ENCODE measurements around the gene LDLRAD3. TPM values are rescaled to one million over a fixed set of nuclear protein-coding genes. Genes with fewer than 3 reads are reported as not detected.

Gene LDLRAD3
- total and polyA plus RNA-seq, 7 donors: 5.9 to 20.7 (median 12.1) TPM

DNA sequence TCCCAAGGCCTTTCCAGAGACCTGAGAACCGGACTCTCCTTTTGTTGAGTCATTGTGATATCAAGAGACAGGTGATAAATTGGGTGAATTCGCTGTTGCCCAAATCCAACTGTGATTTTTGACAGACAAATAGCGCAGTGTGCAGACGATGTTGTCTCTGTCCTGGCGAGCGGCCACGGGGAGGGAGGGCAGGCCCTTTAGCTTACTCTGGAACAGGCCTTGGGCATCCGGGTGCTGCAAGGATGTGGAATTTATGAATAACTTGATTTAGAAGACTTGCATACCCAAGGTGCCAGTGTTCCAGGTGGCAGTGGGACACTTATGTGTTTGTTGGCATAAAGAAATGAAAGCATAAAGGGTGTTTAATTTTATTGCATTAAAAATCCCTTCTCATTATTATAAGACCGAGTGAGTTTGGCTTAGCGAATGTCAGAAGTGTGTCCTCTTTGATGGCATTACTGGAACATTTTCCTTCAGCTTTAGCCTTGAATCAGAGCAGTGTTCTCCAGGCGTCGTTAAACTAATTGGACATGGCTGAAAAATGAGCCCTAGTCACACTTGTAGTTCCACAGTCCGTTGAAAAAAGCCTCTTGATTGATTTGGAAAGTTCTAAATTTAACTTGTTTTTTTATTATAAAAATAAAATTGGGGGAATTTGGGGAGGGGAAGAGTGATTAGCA lies 9.4 kb downstream of the LDLRAD3 start:
- H3K36me3 ChIP-seq (ENCODE audit: insufficient read depth in 1 of 2, low read depth in 1 of 2): no peaks in the 10 kb centered on the region
- H3K9me3 ChIP-seq: no peaks in the 10 kb centered on the region
- 48 to 64% (median 49%) methylated on average over 13 of the region's 13 CpGs for WGBS, 3 donors
- H3K27ac ChIP-seq: no peak overlapping the region
- TF ChIP-seq, protein P1, sequence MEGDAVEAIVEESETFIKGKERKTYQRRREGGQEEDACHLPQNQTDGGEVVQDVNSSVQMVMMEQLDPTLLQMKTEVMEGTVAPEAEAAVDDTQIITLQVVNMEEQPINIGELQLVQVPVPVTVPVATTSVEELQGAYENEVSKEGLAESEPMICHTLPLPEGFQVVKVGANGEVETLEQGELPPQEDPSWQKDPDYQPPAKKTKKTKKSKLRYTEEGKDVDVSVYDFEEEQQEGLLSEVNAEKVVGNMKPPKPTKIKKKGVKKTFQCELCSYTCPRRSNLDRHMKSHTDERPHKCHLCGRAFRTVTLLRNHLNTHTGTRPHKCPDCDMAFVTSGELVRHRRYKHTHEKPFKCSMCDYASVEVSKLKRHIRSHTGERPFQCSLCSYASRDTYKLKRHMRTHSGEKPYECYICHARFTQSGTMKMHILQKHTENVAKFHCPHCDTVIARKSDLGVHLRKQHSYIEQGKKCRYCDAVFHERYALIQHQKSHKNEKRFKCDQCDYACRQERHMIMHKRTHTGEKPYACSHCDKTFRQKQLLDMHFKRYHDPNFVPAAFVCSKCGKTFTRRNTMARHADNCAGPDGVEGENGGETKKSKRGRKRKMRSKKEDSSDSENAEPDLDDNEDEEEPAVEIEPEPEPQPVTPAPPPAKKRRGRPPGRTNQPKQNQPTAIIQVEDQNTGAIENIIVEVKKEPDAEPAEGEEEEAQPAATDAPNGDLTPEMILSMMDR (IDR thresholded peaks at IDR 0.05): no peak
- no peak overlapping the region for H3K4me3 ChIP-seq
- ATAC-seq (peak; percentile 41 to 56 (median 46)), DNase-seq (peak in 1 of 2 donors; percentile 45)
- intact Hi-C loops (cut with DNase I): no loop called here
- H3K4me1 ChIP-seq: peaks cover 34% of the 10 kb centered on the region
- no peaks in the 10 kb centered on the region for H3K27me3 ChIP-seq (ENCODE audit: insufficient read depth in 3 of 3, low read length in 2 of 3)

- DNase-seq: no peak
- Histone ChIP-seq H3K27me3 (ENCODE audit: insufficient read depth in 3 of 3, low read length in 2 of 3) (no peaks in the 10 kb centered on the region), H3K9me3 (no peaks in the 10 kb centered on the region), H3K36me3 (ENCODE audit: insufficient read depth in 1 of 2, low read depth in 1 of 2) (no peaks in the 10 kb centered on the region), H3K4me3 (no peak overlapping the region), H3K4me1 (peaks cover 34% of the 10 kb centered on the region), H3K27ac (no peak overlapping the region)
- no peak for ATAC-seq
- intact Hi-C loops (cut with DNase I): no loop called here
- WGBS, 3 donors: 81 to 88% (median 88%) methylated on average over 3 of the region's 3 CpGs
- TF ChIP-seq, protein P1 (IDR thresholded peaks at IDR 0.05): no peak
These were observed 10.3 kb downstream of the LDLRAD3 start for GRCh38 chr11:35954205-35954604.

DNA sequence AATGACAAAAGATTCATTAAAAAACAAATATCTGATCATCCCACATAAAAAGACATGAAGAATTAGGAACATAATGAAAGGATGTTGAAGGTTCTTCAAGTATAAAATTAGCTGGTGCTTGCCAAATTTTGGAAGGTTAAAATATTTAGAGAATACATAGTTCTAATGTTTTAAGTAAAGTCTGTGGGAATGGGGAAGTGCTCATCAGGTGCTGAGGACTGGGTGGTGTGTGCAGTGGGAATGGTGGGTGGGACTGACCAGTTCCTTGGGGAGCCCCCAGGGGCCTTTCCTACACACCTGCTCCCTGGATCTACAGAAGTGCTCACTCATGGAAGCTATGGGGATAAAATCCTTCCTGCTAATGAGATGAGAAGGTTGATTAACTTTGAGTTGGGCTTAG lies 11.8 kb downstream of the LDLRAD3 start:
- intact Hi-C loops (cut with DNase I): no loop called here
- ATAC-seq: no peak
- DNase-seq: no peak
- no peaks in the 10 kb centered on the region for H3K9me3 ChIP-seq
- TF ChIP-seq, protein P1 (IDR thresholded peaks at IDR 0.05): no peak
- H3K4me3 ChIP-seq: no peak overlapping the region
- H3K27ac ChIP-seq: no peak overlapping the region
- H3K4me1 ChIP-seq: peaks cover 24% of the 10 kb centered on the region
- H3K27me3 ChIP-seq (ENCODE audit: insufficient read depth in 3 of 3, low read length in 2 of 3): no peaks in the 10 kb centered on the region
- no peaks in the 10 kb centered on the region for H3K36me3 ChIP-seq (ENCODE audit: insufficient read depth in 1 of 2, low read depth in 1 of 2)

DNA sequence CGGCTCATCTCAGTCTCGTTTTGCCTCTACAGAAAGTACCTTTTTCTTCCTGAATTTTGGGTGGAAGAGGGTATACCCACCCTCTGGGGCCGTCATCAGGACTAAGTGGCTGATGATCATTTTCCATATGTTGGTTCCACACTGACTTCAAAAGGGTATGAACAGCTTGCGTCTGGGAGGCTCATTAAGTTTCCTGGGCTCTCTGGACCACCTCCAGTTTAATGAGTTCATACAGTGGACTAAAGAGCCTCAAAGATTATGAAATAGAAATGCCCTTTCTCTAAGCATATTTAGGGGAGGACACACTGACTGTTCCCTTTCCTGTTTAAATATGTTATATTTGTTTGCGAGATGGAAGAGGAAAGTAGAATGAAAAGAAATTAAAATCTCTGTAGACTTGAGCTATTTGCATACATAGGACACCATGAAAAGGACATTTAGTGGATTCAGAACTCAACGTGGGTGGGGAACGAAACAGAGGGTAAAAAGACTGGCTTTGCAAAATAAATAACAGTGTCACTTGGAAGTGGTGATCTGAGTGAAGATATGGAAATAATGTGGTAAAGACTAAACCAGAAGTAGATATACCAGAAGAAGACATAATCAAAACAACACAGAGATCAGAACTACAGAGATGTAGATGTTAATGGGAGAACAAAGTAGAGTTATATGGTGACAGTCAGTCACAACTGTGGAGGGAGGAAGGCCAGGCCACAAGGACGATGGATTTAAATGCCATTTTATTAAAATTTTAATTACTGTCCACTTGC lies 18.7 kb downstream of the LDLRAD3 start:
- 70 to 82% (median 81%) methylated on average over 8 of the region's 8 CpGs for WGBS, 3 donors
- Histone ChIP-seq H3K27ac (no peak overlapping the region), H3K4me3 (no peak overlapping the region), H3K36me3 (ENCODE audit: insufficient read depth in 1 of 2, low read depth in 1 of 2) (no peaks in the 10 kb centered on the region), H3K4me1 (peaks cover 5% of the 10 kb centered on the region), H3K27me3 (ENCODE audit: insufficient read depth in 3 of 3, low read length in 2 of 3) (no peaks in the 10 kb centered on the region), H3K9me3 (no peaks in the 10 kb centered on the region)
- ATAC-seq: no peak
- TF ChIP-seq, protein P1 (IDR thresholded peaks at IDR 0.05): no peak
- intact Hi-C loops (cut with DNase I): no loop called here
- no peak for DNase-seq

Data from psoas muscle (tissue), 8 donors.